Ovary (tissue), 3 donors: Measurements from ENCODE around the gene TAGAP.

Experiments used
- CTCF ChIP-seq, 3 donors: fragments of 450-650 bp in 2 of 3; fragments of 200-600 bp in 1 of 3; IDR thresholded peaks; one replicate each; pipeline versions ENCODE4 v1.5.1 to v1.8.0; 2016 to 2022; ENCODE audit warnings: antibody characterized with exemption in 3 of 3, mild to moderate bottlenecking in 1 of 3
- EP300 ChIP-seq: sonication (generic); formaldehyde crosslinking; IDR thresholded peaks from one replicate; pipeline ENCODE4 v1.6.1; 2017; ENCODE audit warnings: antibody characterized with exemption
- POLR2A ChIP-seq: fragments of 450-650 bp; IDR thresholded peaks from one replicate; pipeline ENCODE4 v1.6.1; 2017; ENCODE audit warnings: antibody characterized with exemption, mild to moderate bottlenecking, moderate library complexity
- donor health status: DM: no; HTN: no; CAD: no.

GRCh38 chr6:159085396-159085895, 40.7 kb upstream of the TAGAP start:
- no peak for TF ChIP-seq POLR2A
- no peak for TF ChIP-seq CTCF (IDR thresholded peaks at IDR 0.05)
- no peak for TF ChIP-seq EP300
